ENCODE data around the gene VANGL2.

VANGL2 gene

DNA sequence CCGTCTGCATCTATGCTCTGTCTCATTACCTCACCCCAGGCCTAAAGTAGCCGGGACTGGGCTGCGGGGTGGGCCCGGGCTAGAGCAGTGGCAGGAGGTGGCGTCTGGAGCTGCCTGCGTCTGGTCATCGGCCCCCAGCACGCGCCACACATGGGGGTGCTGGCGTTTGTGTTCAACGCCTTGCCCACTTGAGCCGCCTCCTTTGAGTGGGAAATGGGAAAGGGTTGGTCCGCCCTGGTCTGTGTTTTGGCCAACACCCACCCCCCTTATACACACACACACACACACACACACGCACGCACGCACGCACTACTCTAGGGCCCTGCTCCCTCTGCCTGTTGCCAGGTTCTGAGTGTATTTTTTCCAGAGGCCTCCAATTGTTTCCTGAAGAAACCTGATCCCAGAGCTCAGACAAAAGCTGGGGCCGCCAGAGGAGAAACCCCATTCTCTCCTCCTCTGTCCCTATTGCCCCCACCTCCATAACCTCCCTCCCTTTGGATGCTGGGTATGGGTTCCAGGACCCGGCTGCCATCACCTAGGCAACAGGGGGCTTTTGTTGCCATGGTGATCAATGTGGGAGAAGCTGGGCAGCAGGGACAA lies 10.1 kb downstream of the VANGL2 start (continued):
- TF ChIP-seq ARNTL (CRISPR knock-in tag; IDR thresholded peaks at IDR 0.05; ENCODE audit: borderline replicate concordance, low read depth) = no peak
- no peak for TF ChIP-seq ZNF8 (CRISPR knock-in tag; IDR thresholded peaks at IDR 0.05)
- no peak for TF ChIP-seq RARB (CRISPR knock-in tag; IDR thresholded peaks at IDR 0.05)
- TF ChIP-seq, protein P1, sequence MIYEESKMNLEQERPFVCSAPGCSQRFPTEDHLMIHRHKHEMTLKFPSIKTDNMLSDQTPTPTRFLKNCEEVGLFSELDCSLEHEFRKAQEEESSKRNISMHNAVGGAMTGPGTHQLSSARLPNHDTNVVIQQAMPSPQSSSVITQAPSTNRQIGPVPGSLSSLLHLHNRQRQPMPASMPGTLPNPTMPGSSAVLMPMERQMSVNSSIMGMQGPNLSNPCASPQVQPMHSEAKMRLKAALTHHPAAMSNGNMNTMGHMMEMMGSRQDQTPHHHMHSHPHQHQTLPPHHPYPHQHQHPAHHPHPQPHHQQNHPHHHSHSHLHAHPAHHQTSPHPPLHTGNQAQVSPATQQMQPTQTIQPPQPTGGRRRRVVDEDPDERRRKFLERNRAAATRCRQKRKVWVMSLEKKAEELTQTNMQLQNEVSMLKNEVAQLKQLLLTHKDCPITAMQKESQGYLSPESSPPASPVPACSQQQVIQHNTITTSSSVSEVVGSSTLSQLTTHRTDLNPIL (CRISPR knock-in tag; IDR thresholded peaks at IDR 0.05; ENCODE audit: low read depth) = no peak

DNA sequence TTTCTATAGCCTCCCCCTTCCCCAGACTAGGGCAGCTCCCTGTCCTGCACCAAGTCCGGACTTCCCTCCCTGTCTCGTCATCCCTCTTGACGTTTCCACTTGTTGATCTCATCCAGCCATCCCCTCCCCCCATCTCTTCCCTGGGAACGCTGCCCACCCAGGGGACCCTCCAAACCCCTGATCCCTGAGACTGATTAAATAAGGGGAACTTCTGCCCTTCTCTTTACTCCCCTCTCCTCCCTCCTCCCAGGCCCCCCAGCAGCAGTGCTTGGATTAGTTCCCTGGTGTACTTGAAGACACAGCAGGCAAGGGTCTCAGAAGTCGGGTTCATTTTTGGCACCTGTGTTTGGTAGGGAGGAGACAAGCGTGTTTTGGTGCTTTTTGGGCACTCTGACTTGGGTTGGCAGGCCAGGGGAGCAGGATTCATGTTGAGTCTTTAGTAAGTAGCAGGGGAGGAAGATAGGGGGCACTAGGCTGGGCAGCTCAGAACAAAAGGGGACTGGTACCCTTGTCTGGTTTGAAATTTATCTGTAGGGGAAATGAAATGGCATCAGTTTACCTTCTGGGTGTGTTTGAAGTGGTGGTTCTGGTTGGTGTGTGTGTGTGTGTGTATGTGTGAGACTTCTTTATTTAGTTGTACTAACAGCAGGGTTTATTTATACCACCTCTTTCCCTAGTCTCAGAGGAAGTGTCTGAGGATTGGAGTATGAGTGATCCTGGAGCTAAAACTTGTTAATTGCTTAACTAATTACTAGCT lies 11.1 kb downstream of the VANGL2 start:
- ATAC-seq = no peak
- TF ChIP-seq, protein P1 (CRISPR knock-in tag; IDR thresholded peaks at IDR 0.05; ENCODE audit: low read depth) = no peak
- no peak for TF ChIP-seq BACH2 (CRISPR knock-in tag; IDR thresholded peaks at IDR 0.05; ENCODE audit: borderline replicate concordance)
- no peak for TF ChIP-seq TCF4 (CRISPR knock-in tag; IDR thresholded peaks at IDR 0.05; ENCODE audit: borderline replicate concordance)
- TF ChIP-seq, protein P2, sequence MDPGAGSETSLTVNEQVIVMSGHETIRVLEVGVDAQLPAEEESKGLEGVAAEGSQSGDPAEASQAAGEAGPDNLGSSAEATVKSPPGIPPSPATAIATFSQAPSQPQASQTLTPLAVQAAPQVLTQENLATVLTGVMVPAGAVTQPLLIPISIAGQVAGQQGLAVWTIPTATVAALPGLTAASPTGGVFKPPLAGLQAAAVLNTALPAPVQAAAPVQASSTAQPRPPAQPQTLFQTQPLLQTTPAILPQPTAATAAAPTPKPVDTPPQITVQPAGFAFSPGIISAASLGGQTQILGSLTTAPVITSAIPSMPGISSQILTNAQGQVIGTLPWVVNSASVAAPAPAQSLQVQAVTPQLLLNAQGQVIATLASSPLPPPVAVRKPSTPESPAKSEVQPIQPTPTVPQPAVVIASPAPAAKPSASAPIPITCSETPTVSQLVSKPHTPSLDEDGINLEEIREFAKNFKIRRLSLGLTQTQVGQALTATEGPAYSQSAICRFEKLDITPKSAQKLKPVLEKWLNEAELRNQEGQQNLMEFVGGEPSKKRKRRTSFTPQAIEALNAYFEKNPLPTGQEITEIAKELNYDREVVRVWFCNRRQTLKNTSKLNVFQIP (CRISPR knock-in tag; IDR thresholded peaks at IDR 0.05; ENCODE audit: borderline replicate concordance, low read depth) = no peak
- TF ChIP-seq, protein P3, sequence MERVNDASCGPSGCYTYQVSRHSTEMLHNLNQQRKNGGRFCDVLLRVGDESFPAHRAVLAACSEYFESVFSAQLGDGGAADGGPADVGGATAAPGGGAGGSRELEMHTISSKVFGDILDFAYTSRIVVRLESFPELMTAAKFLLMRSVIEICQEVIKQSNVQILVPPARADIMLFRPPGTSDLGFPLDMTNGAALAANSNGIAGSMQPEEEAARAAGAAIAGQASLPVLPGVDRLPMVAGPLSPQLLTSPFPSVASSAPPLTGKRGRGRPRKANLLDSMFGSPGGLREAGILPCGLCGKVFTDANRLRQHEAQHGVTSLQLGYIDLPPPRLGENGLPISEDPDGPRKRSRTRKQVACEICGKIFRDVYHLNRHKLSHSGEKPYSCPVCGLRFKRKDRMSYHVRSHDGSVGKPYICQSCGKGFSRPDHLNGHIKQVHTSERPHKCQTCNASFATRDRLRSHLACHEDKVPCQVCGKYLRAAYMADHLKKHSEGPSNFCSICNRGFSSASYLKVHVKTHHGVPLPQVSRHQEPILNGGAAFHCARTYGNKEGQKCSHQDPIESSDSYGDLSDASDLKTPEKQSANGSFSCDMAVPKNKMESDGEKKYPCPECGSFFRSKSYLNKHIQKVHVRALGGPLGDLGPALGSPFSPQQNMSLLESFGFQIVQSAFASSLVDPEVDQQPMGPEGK (CRISPR knock-in tag; IDR thresholded peaks at IDR 0.05; ENCODE audit: borderline replicate concordance) = no peak
- TF ChIP-seq ZC3H10 (CRISPR knock-in tag; IDR thresholded peaks at IDR 0.05) = no peak
- TF ChIP-seq ZNF8 (CRISPR knock-in tag; IDR thresholded peaks at IDR 0.05) = no peak
- no peak for TF ChIP-seq ESRRG (CRISPR knock-in tag; IDR thresholded peaks at IDR 0.05)
- TF ChIP-seq ISL1 (CRISPR knock-in tag; IDR thresholded peaks at IDR 0.05) = no peak

DNA sequence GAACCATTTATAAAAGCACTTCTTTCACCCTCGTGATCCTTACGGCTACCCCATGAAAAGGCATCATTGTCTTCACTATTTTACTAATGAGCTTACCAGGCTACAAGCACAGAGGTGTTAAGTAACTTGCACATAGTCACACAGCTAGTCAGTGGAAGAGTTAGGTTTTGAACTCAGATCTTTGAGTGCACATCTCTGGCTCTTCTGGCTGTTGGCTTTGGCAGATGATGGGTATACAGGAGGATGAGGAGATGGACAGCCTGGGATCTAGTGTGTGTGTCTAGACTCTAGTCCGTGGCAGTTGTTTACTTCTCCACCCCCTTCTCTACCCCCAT lies 11.6 kb downstream of the VANGL2 start:
- no peak for ATAC-seq
- TF ChIP-seq ESRRG (CRISPR knock-in tag; IDR thresholded peaks at IDR 0.05) (no peak), ZNF70 (CRISPR knock-in tag; IDR thresholded peaks at IDR 0.05) (no peak), ISL1 (CRISPR knock-in tag; IDR thresholded peaks at IDR 0.05) (no peak)

DNA sequence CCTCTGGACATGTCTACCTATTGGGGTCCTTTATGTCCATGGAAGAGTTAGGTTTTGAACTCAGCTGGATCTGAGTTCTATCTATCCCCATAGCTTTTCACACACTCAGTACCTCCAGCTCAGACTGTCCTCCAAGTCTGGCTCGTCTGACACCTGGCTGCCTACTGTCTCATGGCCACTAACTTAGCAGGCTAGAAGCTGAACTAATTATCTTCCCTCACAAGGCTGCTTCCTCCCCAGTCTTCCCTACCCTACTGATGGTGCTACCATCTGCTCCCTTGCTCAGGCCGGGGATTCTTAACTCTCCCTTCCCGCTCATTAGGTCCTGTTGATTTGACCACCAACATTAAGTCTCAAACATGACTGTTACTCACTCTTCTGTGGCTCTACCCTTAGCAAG lies 13.4 kb downstream of the VANGL2 start:
- TF ChIP-seq CSDC2 (CRISPR knock-in tag; IDR thresholded peaks at IDR 0.05) = no peak
- TF ChIP-seq SNAI2 (CRISPR knock-in tag; IDR thresholded peaks at IDR 0.05) = no peak
- TF ChIP-seq, protein P2 (CRISPR knock-in tag; IDR thresholded peaks at IDR 0.05; ENCODE audit: borderline replicate concordance, low read depth) = no peak
- TF ChIP-seq BACH2 (CRISPR knock-in tag; IDR thresholded peaks at IDR 0.05; ENCODE audit: borderline replicate concordance) = no peak
- TF ChIP-seq ARNTL (CRISPR knock-in tag; IDR thresholded peaks at IDR 0.05; ENCODE audit: borderline replicate concordance, low read depth) = no peak
- TF ChIP-seq, protein P4, sequence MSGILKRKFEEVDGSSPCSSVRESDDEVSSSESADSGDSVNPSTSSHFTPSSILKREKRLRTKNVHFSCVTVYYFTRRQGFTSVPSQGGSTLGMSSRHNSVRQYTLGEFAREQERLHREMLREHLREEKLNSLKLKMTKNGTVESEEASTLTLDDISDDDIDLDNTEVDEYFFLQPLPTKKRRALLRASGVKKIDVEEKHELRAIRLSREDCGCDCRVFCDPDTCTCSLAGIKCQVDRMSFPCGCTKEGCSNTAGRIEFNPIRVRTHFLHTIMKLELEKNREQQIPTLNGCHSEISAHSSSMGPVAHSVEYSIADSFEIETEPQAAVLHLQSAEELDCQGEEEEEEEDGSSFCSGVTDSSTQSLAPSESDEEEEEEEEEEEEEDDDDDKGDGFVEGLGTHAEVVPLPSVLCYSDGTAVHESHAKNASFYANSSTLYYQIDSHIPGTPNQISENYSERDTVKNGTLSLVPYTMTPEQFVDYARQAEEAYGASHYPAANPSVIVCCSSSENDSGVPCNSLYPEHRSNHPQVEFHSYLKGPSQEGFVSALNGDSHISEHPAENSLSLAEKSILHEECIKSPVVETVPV (CRISPR knock-in tag; IDR thresholded peaks at IDR 0.05) = no peak
- TF ChIP-seq ISL1 (CRISPR knock-in tag; IDR thresholded peaks at IDR 0.05) = no peak
- no peak for TF ChIP-seq RARB (CRISPR knock-in tag; IDR thresholded peaks at IDR 0.05)
- no peak for TF ChIP-seq ZFP30 (CRISPR knock-in tag; IDR thresholded peaks at IDR 0.05)
- TF ChIP-seq ZC3H10 (CRISPR knock-in tag; IDR thresholded peaks at IDR 0.05) = no peak
- ATAC-seq = no peak

Data from SK-N-SH treated with all-trans-retinoic acid at 6 μM for 48 hours (cell line).